DOHH2 (cell line): ENCODE measurements around the gene USH2A.

Experiments
- CTCF ChIP-seq: fragments of 200-600 bp; sonication (generic); IDR thresholded peaks from one replicate; pipeline ENCODE4 v1.5.1; 2014; ENCODE audit warnings: antibody characterized with exemption, mild to moderate bottlenecking, low read depth, low read length; ENCODE audit not compliant: poor library complexity, severe bottlenecking
- EZH2phosphoT487 ChIP-seq: fragments of 200-600 bp; sonication (generic); IDR thresholded peaks from 2 replicates; pipeline ENCODE4 v1.6.1; 2017; ENCODE audit warnings: borderline replicate concordance, mild to moderate bottlenecking, antibody characterized with exemption, low read length, moderate library complexity, mixed read lengths

- TF ChIP-seq CTCF = no peak
- no peak for TF ChIP-seq EZH2phosphoT487
These were observed 27.0 kb upstream of the USH2A start for GRCh38 chr1:216450227-216450626.
